KMS-11 (cell line): ENCODE results near the gene MAP7D3.

Source experiments
- H2AFZ ChIP-seq: fragments of 200-600 bp; sonication (generic); 2 replicates; pipeline ENCODE4 v1.6.1; 2016; ENCODE audit warnings: antibody characterized with exemption, mixed run types, low read depth
- H3K27ac ChIP-seq: fragments of 200-600 bp; sonication (generic); 2 replicates; pipeline ENCODE4 v1.6.1; 2016; ENCODE audit warnings: mild to moderate bottlenecking, mixed run types
- H3K27me3 ChIP-seq: fragments of 200-600 bp; sonication (generic); 2 replicates; pipeline ENCODE4 v1.6.1; 2017; ENCODE audit warnings: mild to moderate bottlenecking, low read depth, mixed run types, moderate library complexity; ENCODE audit not compliant: insufficient read depth
- H3K36me3 ChIP-seq: fragments of 200-600 bp; sonication (generic); 2 replicates; pipeline ENCODE4 v1.6.1; 2017; ENCODE audit warnings: mild to moderate bottlenecking, mixed run types; ENCODE audit not compliant: insufficient read depth
- H3K4me1 ChIP-seq: fragments of 200-600 bp; sonication (generic); 2 replicates; pipeline ENCODE4 v1.6.1; 2016; ENCODE audit warnings: mild to moderate bottlenecking, low read depth, mixed run types; ENCODE audit not compliant: poor library complexity, severe bottlenecking
- H3K4me2 ChIP-seq: fragments of 200-600 bp; sonication (generic); 2 replicates; pipeline ENCODE4 v1.7.0; 2016; ENCODE audit warnings: mild to moderate bottlenecking, mixed run types
- H3K4me3 ChIP-seq: fragments of 200-600 bp; sonication (generic); IDR thresholded peaks from 2 replicates; pipeline ENCODE4 v1.6.1; 2017; ENCODE audit warnings: low read depth, low read length, mixed read lengths; ENCODE audit not compliant: insufficient read depth
- H3K79me2 ChIP-seq: fragments of 200-600 bp; sonication (generic); 2 replicates; pipeline ENCODE4 v1.6.1; 2016; ENCODE audit warnings: low read depth, mixed run types; ENCODE audit not compliant: insufficient read depth
- H3K9ac ChIP-seq: fragments of 200-600 bp; sonication (generic); 2 replicates; pipeline ENCODE4 v1.6.1; 2016; ENCODE audit warnings: mild to moderate bottlenecking, mixed run types
- H4K20me1 ChIP-seq: fragments of 200-600 bp; sonication (generic); 2 replicates; pipeline ENCODE4 v1.6.1; 2016; ENCODE audit warnings: mild to moderate bottlenecking, mixed run types; ENCODE audit not compliant: insufficient read depth
- CTCF ChIP-seq: fragments of 200-600 bp; sonication (generic); conservative IDR thresholded peaks from 2 replicates; pipeline ENCODE4 v1.6.1; 2017; ENCODE audit warnings: low read depth, mild to moderate bottlenecking, antibody characterized with exemption, low read length, moderate library complexity, mixed read lengths

Gene MAP7D3

GRCh38 chrX:136191171-136191570, 60.0 kb downstream of the MAP7D3 start:
- no peak overlapping the region for H3K27ac ChIP-seq
- H3K36me3 ChIP-seq = no peaks in the 10 kb centered on the region
- H3K4me3 ChIP-seq = no peak overlapping the region
- H3K4me2 ChIP-seq = no peak overlapping the region
- TF ChIP-seq CTCF = no peak
- H3K9ac ChIP-seq = no peak overlapping the region
- no peak overlapping the region for H2AFZ ChIP-seq
- H3K79me2 ChIP-seq = no peaks in the 10 kb centered on the region
- no peaks in the 10 kb centered on the region for H3K4me1 ChIP-seq
- H4K20me1 ChIP-seq = no peaks in the 10 kb centered on the region
- H3K27me3 ChIP-seq = no peaks in the 10 kb centered on the region

- no peak for TF ChIP-seq CTCF
- Histone ChIP-seq H3K27ac (no peak overlapping the region), H3K4me1 (no peaks in the 10 kb centered on the region), H2AFZ (no peak overlapping the region), H4K20me1 (no peaks in the 10 kb centered on the region), H3K27me3 (no peaks in the 10 kb centered on the region), H3K4me3 (no peak overlapping the region), H3K4me2 (no peak overlapping the region), H3K79me2 (no peaks in the 10 kb centered on the region), H3K36me3 (no peaks in the 10 kb centered on the region), H3K9ac (no peak overlapping the region)
These were observed 61.0 kb downstream of the MAP7D3 start for GRCh38 chrX:136190038-136190713.

GRCh38 chrX:136189222-136189621, 62.0 kb downstream of the MAP7D3 start:
- Histone ChIP-seq H2AFZ (no peak overlapping the region), H3K4me1 (no peaks in the 10 kb centered on the region), H3K4me2 (no peak overlapping the region), H3K36me3 (no peaks in the 10 kb centered on the region), H3K9ac (no peak overlapping the region), H3K27ac (no peak overlapping the region), H3K27me3 (no peaks in the 10 kb centered on the region), H3K79me2 (no peaks in the 10 kb centered on the region), H4K20me1 (no peaks in the 10 kb centered on the region), H3K4me3 (no peak overlapping the region)
- TF ChIP-seq CTCF = no peak

- H3K4me1 ChIP-seq = no peaks in the 10 kb centered on the region
- no peaks in the 10 kb centered on the region for H3K27me3 ChIP-seq
- H2AFZ ChIP-seq = no peak overlapping the region
- H3K79me2 ChIP-seq = no peaks in the 10 kb centered on the region
- no peak overlapping the region for H3K27ac ChIP-seq
- H4K20me1 ChIP-seq = no peaks in the 10 kb centered on the region
- no peak overlapping the region for H3K9ac ChIP-seq
- no peak overlapping the region for H3K4me2 ChIP-seq
- H3K36me3 ChIP-seq = no peaks in the 10 kb centered on the region
- TF ChIP-seq CTCF = no peak
- H3K4me3 ChIP-seq = no peak overlapping the region
These were observed 65.2 kb downstream of the MAP7D3 start for GRCh38 chrX:136186023-136186413.
